Liver (tissue), 9 donors: Measurements from ENCODE around the gene TEX9. TPM values are rescaled to one million over a fixed set of nuclear protein-coding genes. Genes with fewer than 3 reads are reported as not detected.
A peak's percentile ranks its signal among the peaks of the same experiment; 100 is the strongest.

Experiments used
- DNase-seq: peaks from one replicate; pipeline ENCODE4 v3.0.0-alpha.2; 2017; ENCODE audit warnings: low spot score
- H3K27ac ChIP-seq, 2 donors: one replicate each; pipeline ENCODE4 v1.7.0; 2013; ENCODE audit warnings: inconsistent platforms in 2 of 2, low read length in 2 of 2, control low read depth in 1 of 2, low read depth in 1 of 2, mild to moderate bottlenecking in 1 of 2
- H3K27me3 ChIP-seq, 4 donors: one replicate each; pipeline versions ENCODE4 v1.6.1 to v1.7.0; 2013; ENCODE audit warnings: low read length in 3 of 4, inconsistent platforms in 1 of 4, mild to moderate bottlenecking in 1 of 4, moderate library complexity in 1 of 4; ENCODE audit not compliant: control insufficient read depth in 4 of 4, insufficient read depth in 4 of 4
- H3K36me3 ChIP-seq, 4 donors: one replicate each; pipeline versions ENCODE4 v1.6.1 to v1.7.0; 2013; ENCODE audit warnings: low read length in 3 of 4, mild to moderate bottlenecking in 3 of 4, low read depth in 1 of 4, moderate library complexity in 1 of 4; ENCODE audit not compliant: control insufficient read depth in 4 of 4, insufficient read depth in 3 of 4
- H3K4me1 ChIP-seq, 4 donors: one replicate each; pipeline versions ENCODE4 v1.6.1 to v1.7.0; 2013; ENCODE audit warnings: low read length in 3 of 4, mild to moderate bottlenecking in 3 of 4, moderate library complexity in 1 of 4; ENCODE audit not compliant: control insufficient read depth in 4 of 4, insufficient read depth in 4 of 4
- H3K4me3 ChIP-seq, 3 donors: one replicate each; pipeline versions ENCODE4 v1.6.1 to v1.7.0; 2013; ENCODE audit warnings: low read length in 3 of 3, control low read depth in 1 of 3, low read depth in 1 of 3, mild to moderate bottlenecking in 1 of 3
- H3K9ac ChIP-seq, 2 donors: one replicate each; pipeline ENCODE4 v1.7.0; 2013; ENCODE audit warnings: low read length in 2 of 2, mild to moderate bottlenecking in 2 of 2, moderate library complexity in 2 of 2, control low read depth in 1 of 2, low read depth in 1 of 2
- H3K9me3 ChIP-seq, 4 donors: one replicate each; pipeline versions ENCODE4 v1.6.1 to v1.7.0; 2013; ENCODE audit warnings: low read length in 3 of 4; ENCODE audit not compliant: control insufficient read depth in 4 of 4
- CTCF ChIP-seq: fragments of 150-350 bp; IDR thresholded peaks from 2 replicates; pipeline ENCODE4 v1.5.1; 2017; ENCODE audit warnings: improper control_type of control experiment, low read depth, low read length; ENCODE audit not compliant: missing input control
- FOXA1 ChIP-seq: IDR thresholded peaks from 2 replicates; pipeline ENCODE4 v1.6.1; 2016; ENCODE audit warnings: antibody characterized with exemption
- FOXA2 ChIP-seq: IDR thresholded peaks from 2 replicates; pipeline ENCODE4 v1.6.1; 2016; ENCODE audit warnings: antibody characterized with exemption
- HNF4A ChIP-seq, 2 donors: conservative IDR thresholded peaks; 2 replicates each; pipeline ENCODE4 v1.6.1; 2016; ENCODE audit warnings: antibody characterized with exemption in 2 of 2, mild to moderate bottlenecking in 2 of 2
- HNF4G ChIP-seq: IDR thresholded peaks from 2 replicates; pipeline ENCODE4 v1.6.1; 2016; ENCODE audit warnings: antibody characterized with exemption
- JUND ChIP-seq, 2 donors: IDR thresholded peaks; 2 replicates each; pipeline ENCODE4 v1.6.1; 2016; ENCODE audit warnings: antibody characterized with exemption in 2 of 2
- NR2F2 ChIP-seq: IDR thresholded peaks from 2 replicates; pipeline ENCODE4 v1.6.1; 2016; ENCODE audit warnings: antibody characterized with exemption
- RAD21 ChIP-seq, 2 donors: IDR thresholded peaks; 2 replicates each; pipeline ENCODE4 v1.6.1; 2016; ENCODE audit warnings: antibody characterized with exemption in 2 of 2, mild to moderate bottlenecking in 2 of 2
- RXRA ChIP-seq, 2 donors: IDR thresholded peaks; 2 replicates each; pipeline ENCODE4 v1.6.1; 2017 to 2018; ENCODE audit warnings: antibody characterized with exemption in 2 of 2, mild to moderate bottlenecking in 1 of 2
- SP1 ChIP-seq: IDR thresholded peaks from 2 replicates; pipeline ENCODE4 v1.6.1; 2018; ENCODE audit warnings: antibody characterized with exemption, mild to moderate bottlenecking
- TAF1 ChIP-seq: conservative IDR thresholded peaks from 2 replicates; pipeline ENCODE4 v1.6.1; 2016; ENCODE audit warnings: antibody characterized with exemption, mild to moderate bottlenecking
- WGBS: extraction: QIAGEN DNeasy Blood & Tissue Kit; methylation state at CpG from one replicate; pipeline ENCODE4 v1.1.7; 2013; 5-methylcytosine and 5-hydroxymethylcytosine counted together
- polyA plus RNA-seq, 2 donors: library from polyadenylated mRNA; stranded (reverse) in 1 of 2; unstranded in 1 of 2; fragments of 200-250 nt in 1 of 2; fragments of >200 nt in 1 of 2; fragmentation: Nextera tagmentation in 1 of 2; extraction: Ambion mirVana in 1 of 2; gene quantifications; one replicate each; pipeline versions ENCODE4 v1.2.1 to v1.2.3, GENCODE V29; 2013 to 2015
- total RNA-seq, 2 donors: library from RNA; depleted of rRNA; stranded (reverse); fragments of >200 nt; gene quantifications; one replicate each; pipeline ENCODE4 v1.2.3, GENCODE V29; 2014
- TF ChIP-seq, protein P1 (sequence below): IDR thresholded peaks from 2 replicates; pipeline ENCODE4 v1.6.1; 2016; ENCODE audit warnings: antibody characterized with exemption
- TF ChIP-seq, protein P2 (sequence below): IDR thresholded peaks from 2 replicates; pipeline ENCODE4 v1.6.1; 2016; ENCODE audit warnings: antibody characterized with exemption
- TF ChIP-seq, protein P3 (sequence below): IDR thresholded peaks from 2 replicates; pipeline ENCODE4 v1.6.1; 2016; ENCODE audit warnings: antibody characterized with exemption
- donor health status: healthy.
- donor health status: healthy.
- donor health status: healthy.
- donor health status: healthy.
- donor health status: healthy.

Gene TEX9
- total and polyA plus RNA-seq, 4 donors = 0.48 to 1.4 (median 0.90) TPM

GRCh38 chr15:56467616-56468015 is 102.4 kb downstream of the TEX9 start (continued):
- no peak for TF ChIP-seq SP1
- no peak for TF ChIP-seq JUND (IDR thresholded peaks at IDR 0.05)
- no peak for TF ChIP-seq RXRA (IDR thresholded peaks at IDR 0.05)
- TF ChIP-seq FOXA2 = no peak
- TF ChIP-seq, protein P1, sequence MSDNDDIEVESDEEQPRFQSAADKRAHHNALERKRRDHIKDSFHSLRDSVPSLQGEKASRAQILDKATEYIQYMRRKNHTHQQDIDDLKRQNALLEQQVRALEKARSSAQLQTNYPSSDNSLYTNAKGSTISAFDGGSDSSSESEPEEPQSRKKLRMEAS = no peak
- no peak for TF ChIP-seq RAD21 (IDR thresholded peaks at IDR 0.05)
- no peak for TF ChIP-seq NR2F2
- no peak for TF ChIP-seq HNF4A (conservative IDR thresholded peaks at IDR 0.05)
- TF ChIP-seq TAF1 = no peak

- Histone ChIP-seq H3K4me3 (peak overlapping the region; percentile 26 to 37 (median 27)), H3K4me1 (peaks cover 6 to 15% (median 10%) of the 10 kb centered on the region in 4 donors), H3K27me3 (no peaks in the 10 kb centered on the region), H3K9me3 (no peaks in the 10 kb centered on the region), H3K9ac (no peak overlapping the region), H3K27ac (peak overlapping the region in 1 of 2 donors; percentile 17), H3K36me3 (no peaks in the 10 kb centered on the region)
- no peak for DNase-seq
- no peak for TF ChIP-seq SP1
- 27% methylated on average over 2 of the region's 2 CpGs for WGBS
Observed at GRCh38 chr15:56468401-56468800, 103.2 kb downstream of the TEX9 start.

DNA sequence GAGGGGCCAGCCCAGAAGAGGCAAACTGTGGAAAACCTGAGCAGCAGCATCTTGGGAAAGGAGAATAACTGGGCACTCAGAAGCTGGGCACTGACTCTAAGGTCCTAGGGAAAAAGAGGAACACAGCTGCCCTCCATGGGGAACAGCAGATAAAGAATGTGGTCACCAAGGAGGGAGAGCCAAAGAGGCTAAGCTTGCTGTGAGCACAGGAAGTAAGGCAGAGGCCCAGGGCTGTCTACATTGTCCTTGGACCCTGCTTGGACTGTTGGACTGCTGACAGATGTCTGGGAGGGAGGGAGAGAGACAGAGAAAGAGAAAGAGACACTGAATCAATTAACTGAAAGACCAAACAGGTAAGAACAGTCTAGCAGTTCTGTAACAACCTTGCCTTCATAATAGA is 104.3 kb downstream of the TEX9 start:
- Histone ChIP-seq H3K27me3 (no peaks in the 10 kb centered on the region), H3K4me1 (peaks cover 4 to 13% (median 7%) of the 10 kb centered on the region in 4 donors), H3K27ac (no peak overlapping the region), H3K9ac (no peak overlapping the region), H3K9me3 (no peaks in the 10 kb centered on the region), H3K36me3 (no peaks in the 10 kb centered on the region), H3K4me3 (no peak overlapping the region)
- TF ChIP-seq HNF4G = no peak
- peak in 1 of 2 donors; percentile 28 for TF ChIP-seq HNF4A (conservative IDR thresholded peaks at IDR 0.05)
- no peak for DNase-seq

DNA sequence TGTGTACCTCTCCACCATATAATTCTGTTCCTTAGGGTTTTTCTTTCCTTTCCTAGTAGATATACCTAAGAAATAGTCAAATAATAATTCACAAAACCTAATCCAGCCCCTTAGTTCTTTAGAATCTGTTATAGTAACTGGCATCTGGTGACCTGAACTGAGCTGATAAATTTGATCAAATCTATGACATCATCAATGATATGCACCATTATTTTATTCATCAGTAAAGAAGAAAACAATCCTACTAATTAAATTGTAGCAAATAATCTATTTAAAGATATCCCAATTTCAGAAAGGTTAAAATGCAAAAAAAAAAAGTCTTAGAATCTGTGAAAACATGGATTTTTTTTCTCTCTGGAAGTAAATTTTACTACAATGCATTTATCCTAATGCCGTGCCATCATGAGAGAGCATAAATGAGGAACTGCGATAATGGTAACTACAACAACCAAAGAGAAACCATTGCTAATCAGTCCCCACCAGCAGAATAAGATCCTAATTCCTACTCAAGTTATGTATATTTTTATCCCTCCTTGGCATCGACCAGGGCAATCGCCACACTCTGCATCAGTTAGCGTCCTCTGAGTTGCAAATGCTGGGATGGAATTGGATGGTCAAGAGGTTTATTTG is 106.3 kb downstream of the TEX9 start:
- peaks cover 0 to 3% (median 0%) of the 10 kb centered on the region in 4 donors for H3K4me1 ChIP-seq
- H3K9me3 ChIP-seq = no peaks in the 10 kb centered on the region
- no peaks in the 10 kb centered on the region for H3K27me3 ChIP-seq
- no peak overlapping the region for H3K4me3 ChIP-seq
- no peak overlapping the region for H3K27ac ChIP-seq
- no peak for DNase-seq
- TF ChIP-seq RXRA (IDR thresholded peaks at IDR 0.05) = no peak
- no peak for TF ChIP-seq JUND (IDR thresholded peaks at IDR 0.05)
- no peak for TF ChIP-seq HNF4G
- TF ChIP-seq FOXA2 = no peak
- no peak for TF ChIP-seq NR2F2
- TF ChIP-seq FOXA1 = no peak
- TF ChIP-seq, protein P2, sequence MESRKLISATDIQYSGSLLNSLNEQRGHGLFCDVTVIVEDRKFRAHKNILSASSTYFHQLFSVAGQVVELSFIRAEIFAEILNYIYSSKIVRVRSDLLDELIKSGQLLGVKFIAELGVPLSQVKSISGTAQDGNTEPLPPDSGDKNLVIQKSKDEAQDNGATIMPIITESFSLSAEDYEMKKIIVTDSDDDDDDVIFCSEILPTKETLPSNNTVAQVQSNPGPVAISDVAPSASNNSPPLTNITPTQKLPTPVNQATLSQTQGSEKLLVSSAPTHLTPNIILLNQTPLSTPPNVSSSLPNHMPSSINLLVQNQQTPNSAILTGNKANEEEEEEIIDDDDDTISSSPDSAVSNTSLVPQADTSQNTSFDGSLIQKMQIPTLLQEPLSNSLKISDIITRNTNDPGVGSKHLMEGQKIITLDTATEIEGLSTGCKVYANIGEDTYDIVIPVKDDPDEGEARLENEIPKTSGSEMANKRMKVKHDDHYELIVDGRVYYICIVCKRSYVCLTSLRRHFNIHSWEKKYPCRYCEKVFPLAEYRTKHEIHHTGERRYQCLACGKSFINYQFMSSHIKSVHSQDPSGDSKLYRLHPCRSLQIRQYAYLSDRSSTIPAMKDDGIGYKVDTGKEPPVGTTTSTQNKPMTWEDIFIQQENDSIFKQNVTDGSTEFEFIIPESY = no peak
- TF ChIP-seq HNF4A (conservative IDR thresholded peaks at IDR 0.05) = no peak
- TF ChIP-seq, protein P1 = no peak
- TF ChIP-seq, protein P3, sequence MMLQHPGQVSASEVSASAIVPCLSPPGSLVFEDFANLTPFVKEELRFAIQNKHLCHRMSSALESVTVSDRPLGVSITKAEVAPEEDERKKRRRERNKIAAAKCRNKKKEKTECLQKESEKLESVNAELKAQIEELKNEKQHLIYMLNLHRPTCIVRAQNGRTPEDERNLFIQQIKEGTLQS = no peak
- TF ChIP-seq CTCF = no peak
- no peaks in the 10 kb centered on the region for H3K36me3 ChIP-seq
- 89% methylated on average over 5 of the region's 5 CpGs for WGBS
- no peak overlapping the region for H3K9ac ChIP-seq
